Measurements from ENCODE around the gene TMEM151A.

TMEM151A gene

DNA sequence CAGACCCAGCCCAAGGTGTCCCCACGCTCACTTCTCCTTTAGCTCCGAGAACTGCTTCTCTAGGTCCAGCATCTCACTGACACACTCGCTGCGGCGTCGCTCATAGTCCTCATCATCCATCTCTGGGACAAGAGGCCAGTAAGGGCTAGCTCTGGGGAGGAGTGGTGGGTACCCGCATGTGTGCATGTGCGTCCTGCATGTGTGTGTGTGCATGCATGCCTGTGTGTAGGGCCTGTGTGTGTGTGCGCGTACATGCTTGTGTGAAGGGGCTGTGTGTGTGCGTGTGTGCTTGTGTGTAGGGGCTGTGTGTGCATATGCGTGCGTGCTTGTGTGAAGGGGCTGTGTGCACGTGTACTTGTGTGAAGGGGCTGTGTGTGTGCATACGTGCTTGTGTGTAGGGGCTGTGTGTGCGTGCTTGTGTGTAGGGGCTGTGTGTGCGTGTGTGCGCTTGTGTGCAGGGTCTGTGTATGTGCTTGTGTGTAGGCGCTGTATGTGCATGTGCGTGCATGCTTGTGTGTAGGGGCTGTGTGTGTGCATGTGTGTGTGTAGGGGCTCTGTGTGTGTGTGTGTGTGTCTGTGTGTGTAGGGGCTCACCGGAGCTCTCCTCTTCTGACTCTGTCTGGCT is 49.9 kb downstream of the TMEM151A start:
- H3K4me3 ChIP-seq (ENCODE audit: low read depth, low read length) = no peak overlapping the region
- TF ChIP-seq, protein P1, sequence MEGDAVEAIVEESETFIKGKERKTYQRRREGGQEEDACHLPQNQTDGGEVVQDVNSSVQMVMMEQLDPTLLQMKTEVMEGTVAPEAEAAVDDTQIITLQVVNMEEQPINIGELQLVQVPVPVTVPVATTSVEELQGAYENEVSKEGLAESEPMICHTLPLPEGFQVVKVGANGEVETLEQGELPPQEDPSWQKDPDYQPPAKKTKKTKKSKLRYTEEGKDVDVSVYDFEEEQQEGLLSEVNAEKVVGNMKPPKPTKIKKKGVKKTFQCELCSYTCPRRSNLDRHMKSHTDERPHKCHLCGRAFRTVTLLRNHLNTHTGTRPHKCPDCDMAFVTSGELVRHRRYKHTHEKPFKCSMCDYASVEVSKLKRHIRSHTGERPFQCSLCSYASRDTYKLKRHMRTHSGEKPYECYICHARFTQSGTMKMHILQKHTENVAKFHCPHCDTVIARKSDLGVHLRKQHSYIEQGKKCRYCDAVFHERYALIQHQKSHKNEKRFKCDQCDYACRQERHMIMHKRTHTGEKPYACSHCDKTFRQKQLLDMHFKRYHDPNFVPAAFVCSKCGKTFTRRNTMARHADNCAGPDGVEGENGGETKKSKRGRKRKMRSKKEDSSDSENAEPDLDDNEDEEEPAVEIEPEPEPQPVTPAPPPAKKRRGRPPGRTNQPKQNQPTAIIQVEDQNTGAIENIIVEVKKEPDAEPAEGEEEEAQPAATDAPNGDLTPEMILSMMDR (IDR thresholded peaks at IDR 0.05; ENCODE audit: borderline replicate concordance, insufficient read depth, low read depth, low read length) = no peak

DNA sequence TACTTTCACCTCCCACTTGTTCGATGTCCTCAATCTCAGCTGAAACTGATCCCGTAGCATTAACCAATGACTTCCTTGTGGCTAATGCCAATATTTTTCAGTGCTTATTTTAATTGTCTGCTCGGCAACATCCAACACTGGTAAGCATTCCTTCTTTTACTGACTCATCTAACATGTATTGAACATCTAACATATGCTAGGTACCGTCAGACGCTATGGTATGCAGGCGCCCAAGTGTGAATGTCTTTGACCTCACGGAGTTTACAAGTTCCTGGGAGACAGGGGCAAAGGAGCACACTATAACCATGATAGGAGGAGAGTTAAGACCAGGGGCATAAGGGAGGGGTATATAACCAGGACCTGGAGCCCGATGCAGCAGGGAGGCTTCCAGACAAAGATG is 51.5 kb downstream of the TMEM151A start:
- H3K4me3 ChIP-seq (ENCODE audit: low read depth, low read length) = no peak overlapping the region
- TF ChIP-seq, protein P1 (IDR thresholded peaks at IDR 0.05; ENCODE audit: borderline replicate concordance, insufficient read depth, low read depth, low read length) = no peak

DNA sequence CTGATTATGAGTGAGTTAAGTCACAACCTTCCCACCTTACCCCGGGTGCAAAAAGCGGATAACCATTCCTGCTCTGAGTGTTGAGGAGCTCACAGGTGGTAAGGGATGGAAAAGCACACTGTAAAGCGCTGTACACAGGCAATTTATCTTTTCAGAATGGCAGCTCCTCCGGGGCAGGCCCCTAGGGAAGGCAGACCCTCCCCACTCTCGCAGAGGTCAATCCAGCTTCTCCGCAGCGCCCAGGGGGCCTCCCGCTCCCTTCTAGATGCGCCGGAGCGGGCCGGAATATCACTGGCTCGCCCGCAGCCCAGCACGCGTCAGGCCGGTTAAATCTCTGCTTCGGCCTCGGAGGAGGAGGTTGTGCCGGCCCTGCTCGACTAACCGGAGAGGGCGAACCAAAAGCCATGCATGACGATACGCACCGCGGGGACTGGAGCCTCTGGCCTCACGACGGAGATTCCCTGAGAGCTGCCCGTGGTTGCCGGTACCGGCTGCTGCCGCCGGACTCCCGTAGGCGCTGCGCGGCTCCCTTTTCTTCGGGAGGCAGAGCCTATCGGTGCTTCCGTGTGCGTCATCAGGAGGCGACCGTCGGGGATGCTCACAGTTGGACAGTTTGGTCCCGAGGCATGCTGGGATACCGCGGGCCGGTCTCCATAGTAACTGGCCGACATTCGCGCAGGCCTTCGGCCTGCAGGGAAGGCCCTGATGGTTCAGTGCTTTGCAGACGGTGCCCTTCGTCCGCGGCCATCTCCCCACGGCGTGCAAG is 53.0 kb downstream of the TMEM151A start, which contains the start of gene BRMS1:
BRMS1 (minus strand) TSS at position 555 of the 766 bp plus-strand sequence. CDS start 2,870 bp downstream, outside the sequence.
- H3K4me3 ChIP-seq (ENCODE audit: low read depth, low read length) = peak within 1 kb of the TSS; percentile 93
- TF ChIP-seq, protein P1 (IDR thresholded peaks at IDR 0.05; ENCODE audit: borderline replicate concordance, insufficient read depth, low read depth, low read length) = no peak

DNA sequence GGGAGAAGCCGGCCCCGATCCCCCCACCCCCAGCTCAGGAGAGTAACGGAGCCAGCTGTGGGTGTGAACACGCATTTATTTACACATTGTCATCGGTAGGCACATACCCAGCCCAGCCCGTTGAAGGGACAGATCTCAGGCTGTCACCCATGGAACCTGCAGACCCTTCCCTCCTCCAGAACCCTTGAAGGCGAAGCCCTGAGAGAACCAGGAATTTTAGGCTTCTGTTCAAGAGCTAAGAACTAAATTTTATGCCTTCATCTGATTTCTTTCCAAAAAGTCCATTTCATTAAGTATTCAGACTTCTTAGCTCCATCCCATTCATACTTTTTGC is 53.6 kb downstream of the TMEM151A start:
- TF ChIP-seq, protein P1 (IDR thresholded peaks at IDR 0.05; ENCODE audit: borderline replicate concordance, insufficient read depth, low read depth, low read length) = no peak
- peak overlapping the region; percentile 93 for H3K4me3 ChIP-seq (ENCODE audit: low read depth, low read length)

All from GM12875 (cell line).